Measurements from ENCODE around the gene RABGAP1L. TPM values are rescaled to one million over a fixed set of nuclear protein-coding genes. Genes with fewer than 3 reads are reported as not detected.

RABGAP1L gene
- total RNA-seq, 4 donors from 2014 or later: 170 to 282 (median 182) TPM

DNA sequence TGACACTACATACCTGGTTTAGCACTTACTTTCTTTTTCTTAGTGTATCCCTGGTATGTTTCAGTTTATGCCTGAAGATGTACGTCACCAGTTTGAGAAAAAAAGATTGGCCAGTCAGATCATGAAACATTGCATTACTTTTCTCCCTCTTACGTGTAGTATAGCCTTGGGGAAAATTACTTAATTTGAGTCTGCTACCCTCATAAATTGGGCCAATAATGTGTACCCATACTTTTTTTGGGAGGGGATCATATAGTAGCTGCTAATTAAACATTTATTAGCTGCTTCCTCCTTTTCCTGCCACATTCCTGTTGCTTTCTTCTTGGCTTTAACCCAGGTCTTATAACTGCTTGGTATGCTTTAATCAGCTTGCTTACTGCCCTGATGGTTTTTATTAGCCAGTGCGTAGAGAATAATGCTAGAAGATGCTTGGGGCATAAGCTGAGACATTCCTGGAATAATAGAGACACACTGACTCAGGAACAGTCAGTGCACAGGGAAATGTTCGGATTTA, 32.1 kb downstream of the RABGAP1L start:
- H3K9me3 ChIP-seq: peaks cover 0 to 3% (median 0%) of the 10 kb centered on the region in 4 donors
- H3K4me1 ChIP-seq: peaks cover 0 to 7% (median 0%) of the 10 kb centered on the region in 4 donors
- H3K4me3 ChIP-seq: no peak overlapping the region
- H3K36me3 ChIP-seq: no peaks in the 10 kb centered on the region
- no peak overlapping the region for H3K27ac ChIP-seq
- DNase-seq: no peak
- TF ChIP-seq POLR2A (IDR thresholded peaks at IDR 0.05) (no peak), CTCF (IDR thresholded peaks at IDR 0.05) (no peak)
- no peaks in the 10 kb centered on the region for H3K27me3 ChIP-seq

GRCh38 chr1:174194461-174194860, 35.1 kb downstream of the RABGAP1L start:
- no peaks in the 10 kb centered on the region for H3K36me3 ChIP-seq
- H3K27me3 ChIP-seq: no peaks in the 10 kb centered on the region
- no peak for TF ChIP-seq CTCF (IDR thresholded peaks at IDR 0.05)
- TF ChIP-seq POLR2A (IDR thresholded peaks at IDR 0.05): no peak
- no peak for DNase-seq
- no peak overlapping the region for H3K4me3 ChIP-seq
- no peaks in the 10 kb centered on the region for H3K9me3 ChIP-seq
- no peak overlapping the region for H3K27ac ChIP-seq
- H3K4me1 ChIP-seq: peaks cover 0 to 7% (median 0%) of the 10 kb centered on the region in 4 donors

- Histone ChIP-seq H3K27ac (no peak overlapping the region), H3K27me3 (no peaks in the 10 kb centered on the region), H3K9me3 (no peaks in the 10 kb centered on the region), H3K36me3 (no peaks in the 10 kb centered on the region), H3K4me3 (no peak overlapping the region), H3K4me1 (no peaks in the 10 kb centered on the region)
- no peak for TF ChIP-seq CTCF (IDR thresholded peaks at IDR 0.05)
- TF ChIP-seq POLR2A (IDR thresholded peaks at IDR 0.05): no peak
- no peak for DNase-seq
Measured at GRCh38 chr1:174197088-174197487, 37.8 kb downstream of the RABGAP1L start.

- Histone ChIP-seq H3K27me3 (no peaks in the 10 kb centered on the region), H3K4me1 (no peaks in the 10 kb centered on the region), H3K36me3 (no peaks in the 10 kb centered on the region), H3K27ac (no peak overlapping the region), H3K4me3 (no peak overlapping the region), H3K9me3 (no peaks in the 10 kb centered on the region)
- TF ChIP-seq POLR2A (IDR thresholded peaks at IDR 0.05) (no peak), CTCF (IDR thresholded peaks at IDR 0.05) (no peak)
- DNase-seq: no peak
Measured at GRCh38 chr1:174197547-174197946, 38.2 kb downstream of the RABGAP1L start.

GRCh38 chr1:174198202-174198601, 38.9 kb downstream of the RABGAP1L start:
- Histone ChIP-seq H3K27ac (no peak overlapping the region), H3K36me3 (no peaks in the 10 kb centered on the region), H3K27me3 (no peaks in the 10 kb centered on the region), H3K4me1 (no peaks in the 10 kb centered on the region), H3K9me3 (no peaks in the 10 kb centered on the region), H3K4me3 (no peak overlapping the region)
- DNase-seq: no peak
- no peak for TF ChIP-seq POLR2A (IDR thresholded peaks at IDR 0.05)
- TF ChIP-seq CTCF (IDR thresholded peaks at IDR 0.05): no peak

DNA sequence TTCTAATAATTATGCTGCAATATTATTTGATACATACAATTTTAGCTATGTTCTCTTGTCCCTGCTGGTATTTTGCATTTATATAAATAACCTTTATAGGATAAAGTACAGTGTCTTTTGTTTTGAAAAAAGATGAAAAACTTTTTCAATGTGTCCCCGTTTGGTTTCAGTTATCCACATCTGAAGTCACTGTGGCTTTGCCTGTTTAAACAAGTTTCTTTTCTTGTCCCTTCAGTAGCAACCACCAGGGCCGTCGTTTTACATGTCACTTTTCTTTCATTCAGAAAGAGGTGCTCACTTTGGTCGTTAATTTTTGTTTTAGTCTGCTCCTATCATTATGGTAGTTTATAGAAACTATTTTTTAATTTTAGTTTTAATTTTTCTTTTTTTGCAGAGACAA, 41.4 kb downstream of the RABGAP1L start:
- Histone ChIP-seq H3K27me3 (no peaks in the 10 kb centered on the region), H3K4me3 (no peak overlapping the region), H3K9me3 (no peaks in the 10 kb centered on the region), H3K36me3 (no peaks in the 10 kb centered on the region), H3K4me1 (no peaks in the 10 kb centered on the region), H3K27ac (no peak overlapping the region)
- DNase-seq: no peak
- TF ChIP-seq POLR2A (IDR thresholded peaks at IDR 0.05): no peak
- no peak for TF ChIP-seq CTCF (IDR thresholded peaks at IDR 0.05)

Data from Peyer's patch (tissue), 4 donors.